Measurements from ENCODE around the gene SULT1C2. TPM values are rescaled to one million over a fixed set of nuclear protein-coding genes. Genes with fewer than 3 reads are reported as not detected.

The SULT1C2 gene
- 0.54 and 0.91 TPM in 2 replicates for total RNA-seq

GRCh38 chr2:108288534-108289106 lies at the start of gene SULT1C2:
Gene SULT1C2, plus strand, starts transcription at chr2:108288895. Its CDS starts 4,773 bp downstream, at chr2:108293668.

DNA sequence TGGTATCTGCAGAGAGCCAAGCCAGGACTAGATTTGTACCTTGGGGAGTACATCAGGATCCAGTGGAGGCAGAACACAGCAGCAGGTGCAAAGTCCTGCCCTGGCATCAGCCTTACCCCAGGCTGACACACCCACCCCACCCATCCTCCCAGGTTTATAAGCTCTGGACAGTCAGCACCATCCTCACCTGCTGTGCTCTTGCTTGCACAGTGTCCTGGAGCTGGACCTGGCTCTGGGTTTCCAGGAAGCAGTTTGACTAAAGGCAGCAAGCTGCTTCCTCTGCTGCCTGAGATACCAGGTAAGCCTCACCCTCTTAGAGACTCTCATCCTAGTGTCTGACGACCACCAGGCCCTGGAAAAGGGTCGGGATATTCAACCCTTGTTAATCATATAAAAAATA lies 48.9 kb upstream of the SULT1C2 start, which contains the start of gene SULT1C3:
Gene SULT1C3, plus strand, starts transcription at position 183 of the 400 bp plus-strand sequence. CDS start 7,227 bp downstream, outside the sequence.

Other genes with a start within 250 kb of the SULT1C2 start
- not detected in 2 replicates for gene SULT1C3, start 48.9 kb upstream of the SULT1C2 start, total RNA-seq
- gene SULT1C4, start 89.1 kb downstream of the SULT1C2 start, total RNA-seq: 0.26 and 0.32 TPM in 2 replicates
- 45.5 and 49.0 TPM in 2 replicates for gene GCC2, start 160.3 kb downstream of the SULT1C2 start, total RNA-seq
- gene LIMS1, start 245.6 kb downstream of the SULT1C2 start, total RNA-seq: 79.2 and 86.2 TPM in 2 replicates

Data from articular chondrocyte of knee joint (primary cell).